K562 (cell line): Measurements from ENCODE around the gene LRRC75A. TPM values are rescaled to one million over a fixed set of nuclear protein-coding genes. Genes with fewer than 3 reads are reported as not detected.

Source experiments
- CCNT2 ChIP-seq: IDR thresholded peaks from 2 replicates; pipeline ENCODE4 v1.6.1; 2011; ENCODE audit warnings: borderline replicate concordance, low read depth, mild to moderate bottlenecking, moderate library complexity, mixed read lengths, low read length; ENCODE audit not compliant: insufficient read length; ENCODE audit errors: extremely low read depth
- EHMT2 ChIP-seq: fragments of 450-650 bp; IDR thresholded peaks from 2 replicates; pipeline ENCODE4 v1.6.1; 2018; ENCODE audit warnings: antibody characterized with exemption
- HIVEP1 ChIP-seq: fragments of 250-450 bp; sonication (Bioruptor Pico); IDR thresholded peaks from 2 replicates; pipeline ENCODE4 v1.4.0; 2020; ENCODE audit warnings: mild to moderate bottlenecking
- JUND ChIP-seq, 2 experiments: IDR thresholded peaks; 2 replicates in 1 of 2; 3 replicates in 1 of 2; pipeline ENCODE4 v1.6.1; 2011; ENCODE audit warnings: borderline replicate concordance in 2 of 2, low read depth in 2 of 2, low read length in 2 of 2, improper control_type of control experiment in 1 of 2, missing biosample characterization in 1 of 2, missing genetic modification characterization in 1 of 2, missing genetic modification reagents in 1 of 2
- MECOM ChIP-seq: fragments of 250-450 bp; sonication (Bioruptor Pico); IDR thresholded peaks from 2 replicates; pipeline ENCODE4 v1.8.0; 2022; ENCODE audit warnings: inconsistent platforms
- POLR2H ChIP-seq: IDR thresholded peaks from 2 replicates; pipeline ENCODE4 v1.6.1; 2016; ENCODE audit warnings: missing genetic modification characterization, low read depth, mild to moderate bottlenecking, control low read depth, missing compliant biosample characterization, moderate library complexity
- TAL1 ChIP-seq: fragments of 450-650 bp; IDR thresholded peaks from 2 replicates; pipeline ENCODE4 v1.6.1; 2016; ENCODE audit warnings: mild to moderate bottlenecking
- TRIM28 ChIP-seq: fragments of 450-650 bp; IDR thresholded peaks from 2 replicates; pipeline ENCODE4 v1.6.1; 2017
- ZNF12 ChIP-seq: sonication (generic); formaldehyde crosslinking; IDR thresholded peaks from 2 replicates; pipeline ENCODE4 v1.4.0; 2020; ENCODE audit warnings: mild to moderate bottlenecking, missing genetic modification reagents
- ZNF644 ChIP-seq: fragments of 200-800 bp; sonication (Bioruptor generic); IDR thresholded peaks from 2 replicates; pipeline ENCODE4 v1.6.1; 2016; ENCODE audit warnings: low read depth, missing genetic modification characterization, missing compliant biosample characterization
- polyA plus RNA-seq, 8 experiments: library from polyadenylated mRNA; depleted of rRNA in 4 of 8; stranded (reverse) in 5 of 8; unstranded in 3 of 8; fragments of >200 nt; fragmentation: Nextera tagmentation in 2 of 8; fragmentation: Illumina TruSeq in 1 of 8; extraction: Ambion mirVana in 2 of 8; extraction: Trizol in 1 of 8; gene quantifications; 2 replicates each; pipeline versions ENCODE4 v1.2.1 to v1.2.3, GENCODE V29; 2011 to 2014; ENCODE audit warnings: inconsistent platforms in 1 of 8, missing spikeins in 1 of 8
- total RNA-seq, 7 experiments: library from RNA; depleted of rRNA in 6 of 7; stranded (reverse); fragments of >200 nt in 6 of 7; fragmentation: Illumina TruSeq in 2 of 7; extraction: Trizol in 2 of 7; gene quantifications; 2 replicates each; pipeline versions ENCODE4 v1.2.1 to v1.2.3, GENCODE V29; 2011 to 2021; ENCODE audit warnings: low replicate concordance in 1 of 7
- TF ChIP-seq, protein P1 (sequence below): fragments of 450-650 bp; IDR thresholded peaks from 2 replicates; pipeline ENCODE4 v1.6.1; 2018; ENCODE audit not compliant: partially characterized antibody
- TF ChIP-seq, protein P2 (sequence below): fragments of 250-450 bp; sonication (Bioruptor Pico); IDR thresholded peaks from 2 replicates; pipeline ENCODE4 v1.4.0; 2020; ENCODE audit warnings: borderline replicate concordance
- TF ChIP-seq, protein P3 (sequence below): IDR thresholded peaks from 2 replicates; pipeline ENCODE4 v1.6.1; 2014; ENCODE audit warnings: antibody characterized with exemption

LRRC75A gene
- total and polyA plus RNA-seq, 9 of the 15 experiments (the other 6 are each of a cell fraction or from before 2014, with no cell fraction given): 0.04 to 0.34 (median 0.08) TPM; not detected in 5

- TF ChIP-seq, protein P1, sequence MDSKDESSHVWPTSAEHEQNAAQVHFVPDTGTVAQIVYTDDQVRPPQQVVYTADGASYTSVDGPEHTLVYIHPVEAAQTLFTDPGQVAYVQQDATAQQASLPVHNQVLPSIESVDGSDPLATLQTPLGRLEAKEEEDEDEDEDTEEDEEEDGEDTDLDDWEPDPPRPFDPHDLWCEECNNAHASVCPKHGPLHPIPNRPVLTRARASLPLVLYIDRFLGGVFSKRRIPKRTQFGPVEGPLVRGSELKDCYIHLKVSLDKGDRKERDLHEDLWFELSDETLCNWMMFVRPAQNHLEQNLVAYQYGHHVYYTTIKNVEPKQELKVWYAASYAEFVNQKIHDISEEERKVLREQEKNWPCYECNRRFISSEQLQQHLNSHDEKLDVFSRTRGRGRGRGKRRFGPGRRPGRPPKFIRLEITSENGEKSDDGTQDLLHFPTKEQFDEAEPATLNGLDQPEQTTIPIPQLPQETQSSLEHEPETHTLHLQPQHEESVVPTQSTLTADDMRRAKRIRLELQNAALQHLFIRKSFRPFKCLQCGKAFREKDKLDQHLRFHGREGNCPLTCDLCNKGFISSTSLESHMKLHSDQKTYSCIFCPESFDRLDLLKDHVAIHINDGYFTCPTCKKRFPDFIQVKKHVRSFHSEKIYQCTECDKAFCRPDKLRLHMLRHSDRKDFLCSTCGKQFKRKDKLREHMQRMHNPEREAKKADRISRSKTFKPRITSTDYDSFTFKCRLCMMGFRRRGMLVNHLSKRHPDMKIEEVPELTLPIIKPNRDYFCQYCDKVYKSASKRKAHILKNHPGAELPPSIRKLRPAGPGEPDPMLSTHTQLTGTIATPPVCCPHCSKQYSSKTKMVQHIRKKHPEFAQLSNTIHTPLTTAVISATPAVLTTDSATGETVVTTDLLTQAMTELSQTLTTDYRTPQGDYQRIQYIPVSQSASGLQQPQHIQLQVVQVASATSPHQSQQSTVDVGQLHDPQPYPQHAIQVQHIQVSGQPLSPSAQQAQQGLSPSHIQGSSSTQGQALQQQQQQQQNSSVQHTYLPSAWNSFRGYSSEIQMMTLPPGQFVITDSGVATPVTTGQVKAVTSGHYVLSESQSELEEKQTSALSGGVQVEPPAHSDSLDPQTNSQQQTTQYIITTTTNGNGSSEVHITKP: no peak
- TF ChIP-seq, protein P2, sequence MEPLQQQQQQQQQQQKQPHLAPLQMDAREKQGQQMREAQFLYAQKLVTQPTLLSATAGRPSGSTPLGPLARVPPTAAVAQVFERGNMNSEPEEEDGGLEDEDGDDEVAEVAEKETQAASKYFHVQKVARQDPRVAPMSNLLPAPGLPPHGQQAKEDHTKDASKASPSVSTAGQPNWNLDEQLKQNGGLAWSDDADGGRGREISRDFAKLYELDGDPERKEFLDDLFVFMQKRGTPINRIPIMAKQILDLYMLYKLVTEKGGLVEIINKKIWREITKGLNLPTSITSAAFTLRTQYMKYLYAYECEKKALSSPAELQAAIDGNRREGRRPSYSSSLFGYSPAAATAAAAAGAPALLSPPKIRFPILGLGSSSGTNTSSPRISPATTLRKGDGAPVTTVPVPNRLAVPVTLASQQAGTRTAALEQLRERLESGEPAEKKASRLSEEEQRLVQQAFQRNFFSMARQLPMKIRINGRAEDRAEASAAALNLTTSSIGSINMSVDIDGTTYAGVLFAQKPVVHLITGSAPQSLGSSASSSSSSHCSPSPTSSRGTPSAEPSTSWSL (CRISPR knock-in tag): no peak
- no peak for TF ChIP-seq TAL1
- TF ChIP-seq HIVEP1 (CRISPR knock-in tag): no peak
- TF ChIP-seq TRIM28: no peak
- no peak for TF ChIP-seq MECOM
- TF ChIP-seq, protein P3, sequence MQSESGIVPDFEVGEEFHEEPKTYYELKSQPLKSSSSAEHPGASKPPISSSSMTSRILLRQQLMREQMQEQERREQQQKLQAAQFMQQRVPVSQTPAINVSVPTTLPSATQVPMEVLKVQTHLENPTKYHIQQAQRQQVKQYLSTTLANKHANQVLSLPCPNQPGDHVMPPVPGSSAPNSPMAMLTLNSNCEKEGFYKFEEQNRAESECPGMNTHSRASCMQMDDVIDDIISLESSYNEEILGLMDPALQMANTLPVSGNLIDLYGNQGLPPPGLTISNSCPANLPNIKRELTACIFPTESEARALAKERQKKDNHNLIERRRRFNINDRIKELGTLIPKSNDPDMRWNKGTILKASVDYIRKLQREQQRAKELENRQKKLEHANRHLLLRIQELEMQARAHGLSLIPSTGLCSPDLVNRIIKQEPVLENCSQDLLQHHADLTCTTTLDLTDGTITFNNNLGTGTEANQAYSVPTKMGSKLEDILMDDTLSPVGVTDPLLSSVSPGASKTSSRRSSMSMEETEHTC: no peak
- no peak for TF ChIP-seq JUND (IDR thresholded peaks at IDR 0.05; ENCODE audit: borderline replicate concordance, low read depth, low read length)
- no peak for TF ChIP-seq JUND (tag; IDR thresholded peaks at IDR 0.05; ENCODE audit: borderline replicate concordance, low read depth, low read length)
- no peak for TF ChIP-seq POLR2H (tag)
- TF ChIP-seq ZNF644 (tag): no peak
- TF ChIP-seq ZNF12 (CRISPR knock-in tag): no peak
- TF ChIP-seq CCNT2: no peak
- TF ChIP-seq EHMT2: no peak
Measured at GRCh38 chr17:16450028-16450427, 42.0 kb downstream of the LRRC75A start (continued).
